GM19043 (cell line): Measurements from ENCODE around the gene IMPDH2.

Experiments
- ATAC-seq: cut with Tn5 transposase; IDR thresholded peaks from one replicate; pipeline ENCODE4 v1.9.1; 2021; ENCODE audit warnings: low read depth; ENCODE audit not compliant: unreplicated experiment

IMPDH2 gene

DNA sequence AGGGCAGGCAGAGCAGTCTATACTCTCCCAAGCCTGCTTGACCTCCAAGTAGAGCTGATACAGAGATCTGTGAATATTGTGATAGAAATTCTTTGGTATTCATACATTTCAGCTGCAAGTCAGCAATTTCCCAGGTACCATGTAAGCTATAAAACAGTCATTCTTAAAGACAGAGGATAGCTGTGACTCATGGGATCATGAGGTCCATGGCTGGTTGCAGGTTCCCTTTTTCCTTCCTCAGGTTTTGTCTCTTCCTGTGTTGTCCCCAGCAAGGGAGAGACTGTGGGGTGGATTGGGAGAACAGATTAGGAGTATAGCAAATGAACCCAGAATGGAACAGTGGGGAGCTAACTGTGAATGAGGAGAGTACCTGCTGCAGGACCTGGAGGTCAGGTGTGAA lies 44.5 kb downstream of the IMPDH2 start:
- ATAC-seq = no peak

GRCh38 chr3:48983096-48983495 lies 46.1 kb downstream of the IMPDH2 start:
- no peak for ATAC-seq

DNA sequence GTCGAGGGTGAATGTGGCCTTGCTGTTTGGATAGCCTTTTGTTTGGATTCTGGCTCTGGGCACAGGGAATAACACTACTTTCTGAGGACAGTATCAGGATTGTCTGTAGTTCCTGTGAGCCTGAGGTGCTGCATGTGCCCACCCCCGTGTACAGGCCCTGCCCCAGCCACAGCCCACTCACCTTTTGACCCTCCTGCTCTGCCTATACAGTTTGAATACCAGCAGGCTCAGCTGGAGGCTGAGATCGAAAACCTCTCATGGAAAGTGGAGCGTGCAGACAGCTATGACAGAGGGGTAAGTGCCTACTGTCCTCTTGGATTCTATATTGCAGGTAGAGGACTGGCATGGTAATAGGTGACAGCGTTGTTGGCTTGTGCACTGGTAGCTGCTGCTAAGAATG lies 46.5 kb downstream of the IMPDH2 start:
- ATAC-seq = no peak

- no peak for ATAC-seq
Observed at GRCh38 chr3:48982016-48982415, 47.2 kb downstream of the IMPDH2 start.

- ATAC-seq = no peak
Observed at GRCh38 chr3:48980295-48980694, 48.9 kb downstream of the IMPDH2 start.

DNA sequence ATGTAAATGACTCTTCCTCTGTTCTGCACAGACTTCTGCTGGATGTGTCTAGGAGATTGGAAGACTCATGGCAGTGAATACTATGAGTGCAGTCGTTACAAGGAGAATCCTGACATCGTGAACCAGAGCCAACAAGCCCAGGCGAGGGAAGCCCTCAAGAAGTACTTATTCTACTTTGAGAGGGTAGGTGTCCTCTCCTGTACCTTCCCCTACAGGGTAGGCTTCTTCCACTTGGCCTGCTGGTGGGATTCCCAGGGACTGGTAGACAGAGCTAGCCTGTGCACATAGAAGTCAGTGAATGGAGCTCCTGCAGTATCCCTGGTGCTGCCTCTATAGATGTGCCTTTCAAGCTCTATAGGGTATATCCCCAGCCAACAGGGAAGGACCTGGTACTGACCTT lies 49.7 kb downstream of the IMPDH2 start:
- ATAC-seq = no peak
